HEK293T (cell line): Measurements from ENCODE around the gene PEDS1.

Experiments
- CTCF ChIA-PET: fragments of 350-600 bp; formaldehyde crosslinking; extraction: SDS; loops from one replicate; lab custom pipeline; 2021; ENCODE audit warnings: antibody characterized with exemption, inconsistent platforms; lab: Yijun Ruan, JAX
- POLR2A ChIA-PET: fragments of 350-600 bp; formaldehyde crosslinking; extraction: SDS; loops from one replicate; lab custom pipeline; 2020; ENCODE audit warnings: antibody characterized with exemption, inconsistent platforms; lab: Yijun Ruan, JAX
- DNase-seq: peaks from one replicate; pipeline ENCODE4 v3.0.0; 2012; ENCODE audit warnings: mixed read lengths; ENCODE audit errors: extremely low spot score
- ARNT ChIP-seq: fragments of 450-650 bp; IDR thresholded peaks from 2 replicates; pipeline ENCODE4 v1.6.1; 2017; ENCODE audit warnings: mild to moderate bottlenecking
- BHLHE40 ChIP-seq: fragments of 450-650 bp; IDR thresholded peaks from 2 replicates; pipeline ENCODE4 v1.6.1; 2016; ENCODE audit warnings: mild to moderate bottlenecking, moderate library complexity, borderline replicate concordance
- CTBP1 ChIP-seq: fragments of 450-650 bp; IDR thresholded peaks from 2 replicates; pipeline ENCODE4 v1.6.1; 2016; ENCODE audit warnings: borderline replicate concordance
- ELF4 ChIP-seq: fragments of 450-650 bp; IDR thresholded peaks from 2 replicates; pipeline ENCODE4 v1.6.1; 2017; ENCODE audit warnings: antibody characterized with exemption
- FOXA1 ChIP-seq: fragments of 450-650 bp; IDR thresholded peaks from 2 replicates; pipeline ENCODE4 v1.6.1; 2016; ENCODE audit warnings: mild to moderate bottlenecking
- FOXK2 ChIP-seq: fragments of 450-650 bp; IDR thresholded peaks from 2 replicates; pipeline ENCODE4 v1.6.1; 2016; ENCODE audit warnings: mild to moderate bottlenecking
- FOXM1 ChIP-seq: fragments of 450-650 bp; IDR thresholded peaks from 2 replicates; pipeline ENCODE4 v1.6.1; 2017; ENCODE audit warnings: mild to moderate bottlenecking, borderline replicate concordance
- HDGF ChIP-seq: fragments of 450-650 bp; IDR thresholded peaks from 2 replicates; pipeline ENCODE4 v1.6.1; 2017; ENCODE audit warnings: antibody characterized with exemption, borderline replicate concordance
- L3MBTL2 ChIP-seq: fragments of 450-650 bp; conservative IDR thresholded peaks from 2 replicates; pipeline ENCODE4 v1.6.1; 2016; ENCODE audit warnings: mild to moderate bottlenecking
- LEF1 ChIP-seq: fragments of 450-650 bp; IDR thresholded peaks from 2 replicates; pipeline ENCODE4 v1.6.1; 2017; ENCODE audit warnings: mild to moderate bottlenecking, borderline replicate concordance
- NFRKB ChIP-seq: fragments of 450-650 bp; IDR thresholded peaks from 2 replicates; pipeline ENCODE4 v1.6.1; 2016; ENCODE audit warnings: mild to moderate bottlenecking, moderate library complexity
- SP1 ChIP-seq: fragments of 450-650 bp; IDR thresholded peaks from 2 replicates; pipeline ENCODE4 v1.6.1; 2017
- SUZ12 ChIP-seq: fragments of 450-650 bp; IDR thresholded peaks from 2 replicates; pipeline ENCODE4 v1.6.1; 2016; ENCODE audit warnings: mild to moderate bottlenecking
- TARDBP ChIP-seq: fragments of 450-650 bp; IDR thresholded peaks from 2 replicates; pipeline ENCODE4 v1.6.1; 2016
- ZNF384 ChIP-seq: fragments of 450-650 bp; IDR thresholded peaks from 2 replicates; pipeline ENCODE4 v1.6.1; 2016
- TF ChIP-seq, protein P1 (sequence below): fragments of 450-650 bp; IDR thresholded peaks from 2 replicates; pipeline ENCODE4 v1.6.1; 2016

The PEDS1 gene

DNA sequence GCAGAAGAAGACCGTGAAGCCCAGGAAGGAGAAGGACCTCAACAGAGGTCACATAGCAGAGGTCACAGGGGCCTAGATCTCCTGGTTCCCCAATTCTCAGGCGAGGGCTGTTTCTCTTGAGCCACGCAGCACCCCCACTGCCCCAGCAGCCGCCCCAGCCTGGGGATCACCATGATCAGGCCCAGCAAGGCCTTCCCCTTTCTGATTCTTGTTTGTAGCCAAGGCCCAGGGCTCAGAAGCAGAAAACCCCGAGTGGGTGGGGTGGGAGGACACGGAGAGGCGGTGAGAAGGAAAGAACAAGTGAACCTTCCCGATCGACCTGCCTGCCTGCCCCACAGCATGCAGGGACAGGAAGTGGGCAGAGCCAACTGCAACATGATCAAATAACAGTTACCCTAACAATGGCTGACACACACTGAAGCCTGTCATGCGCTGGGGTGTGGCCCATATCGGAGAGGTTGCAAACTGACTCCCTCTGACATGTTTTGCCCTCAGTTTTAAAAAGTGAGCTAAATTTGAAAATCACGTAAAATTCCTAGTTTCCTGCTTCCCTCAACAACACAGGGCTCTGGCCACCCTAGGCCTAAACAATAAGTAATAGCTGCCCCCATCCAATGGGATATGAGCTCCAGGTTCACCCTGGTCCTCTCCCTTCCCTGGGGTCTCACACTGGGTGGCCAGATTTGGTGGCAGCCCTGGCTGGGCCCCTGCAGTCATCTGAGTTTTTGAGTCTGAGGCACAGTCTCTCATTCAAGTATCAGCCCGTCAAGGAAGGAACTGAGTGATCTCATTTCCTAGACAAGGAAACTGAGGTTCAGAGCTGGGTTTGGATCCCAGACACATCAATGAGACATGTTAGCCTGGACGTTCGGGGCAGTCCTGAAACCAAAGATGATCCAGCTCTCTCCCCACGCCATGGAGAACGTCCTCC, 6.5 kb downstream of the PEDS1 start:
- ChIA-PET CTCF (no interaction called here), POLR2A (interaction anchor here (0.9 kb wide), 1 partner anchor 31 kb away, joined by 3 read pairs; no protein-coding TSS in a partner anchor)
- TF ChIP-seq FOXK2 (no peak), TARDBP (no peak), SP1 (no peak), CTBP1 (no peak), ELF4 (no peak), ZNF384 (no peak), FOXM1 (no peak), LEF1 (no peak), L3MBTL2 (no peak), FOXA1 (no peak), ARNT (no peak), NFRKB (no peak), SUZ12 (no peak), HDGF (no peak), BHLHE40 (no peak)
- TF ChIP-seq, protein P1, sequence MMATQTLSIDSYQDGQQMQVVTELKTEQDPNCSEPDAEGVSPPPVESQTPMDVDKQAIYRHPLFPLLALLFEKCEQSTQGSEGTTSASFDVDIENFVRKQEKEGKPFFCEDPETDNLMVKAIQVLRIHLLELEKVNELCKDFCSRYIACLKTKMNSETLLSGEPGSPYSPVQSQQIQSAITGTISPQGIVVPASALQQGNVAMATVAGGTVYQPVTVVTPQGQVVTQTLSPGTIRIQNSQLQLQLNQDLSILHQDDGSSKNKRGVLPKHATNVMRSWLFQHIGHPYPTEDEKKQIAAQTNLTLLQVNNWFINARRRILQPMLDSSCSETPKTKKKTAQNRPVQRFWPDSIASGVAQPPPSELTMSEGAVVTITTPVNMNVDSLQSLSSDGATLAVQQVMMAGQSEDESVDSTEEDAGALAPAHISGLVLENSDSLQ: no peak
- DNase-seq: no peak

DNA sequence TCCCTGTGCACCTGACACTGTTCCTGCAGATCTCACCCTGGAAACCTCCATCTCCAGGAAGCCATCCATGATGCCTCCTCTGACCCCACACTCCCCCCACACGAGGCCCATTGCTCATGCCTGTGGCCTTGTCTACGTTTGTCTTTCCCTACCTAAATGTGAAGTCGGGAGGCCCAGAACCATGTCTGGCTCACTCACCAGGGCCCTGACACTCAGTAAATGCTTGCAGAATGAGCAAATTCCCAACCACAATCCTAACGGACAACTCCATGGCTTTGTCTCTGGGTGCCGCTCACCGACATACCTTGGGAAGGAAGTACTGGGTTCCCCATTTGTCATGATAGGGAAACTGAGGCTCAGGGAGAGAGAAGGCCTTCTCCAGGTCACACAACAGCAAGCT, 7.3 kb downstream of the PEDS1 start:
- DNase-seq: no peak
- ChIA-PET POLR2A (no interaction called here), CTCF (no interaction called here)
- TF ChIP-seq ELF4 (no peak), FOXK2 (no peak), NFRKB (no peak), LEF1 (no peak), SP1 (no peak), FOXA1 (no peak), TARDBP (no peak), ZNF384 (no peak), BHLHE40 (no peak), FOXM1 (no peak), L3MBTL2 (no peak), CTBP1 (no peak), ARNT (no peak), HDGF (no peak)
- TF ChIP-seq, protein P1: no peak

DNA sequence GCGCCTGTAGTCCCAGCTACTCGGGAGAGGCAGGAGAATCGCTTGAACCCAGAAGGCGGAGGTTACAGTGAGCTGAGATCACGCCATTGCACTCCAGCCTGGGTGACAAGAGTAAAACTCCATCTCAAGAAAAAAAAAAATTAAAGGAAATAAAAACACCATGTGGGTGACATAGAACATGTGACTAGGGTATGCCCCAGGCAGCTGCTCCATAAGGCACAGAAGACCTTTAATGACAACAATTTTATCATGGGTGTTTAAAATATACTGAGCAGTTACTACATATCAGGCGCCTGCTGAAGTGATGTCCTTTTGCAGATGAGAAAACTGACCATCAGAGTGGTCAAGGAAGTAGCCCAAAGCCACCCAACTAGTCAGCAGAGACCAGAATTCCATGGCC, 8.0 kb downstream of the PEDS1 start:
- ChIA-PET POLR2A (interaction anchor here (1.0 kb wide), 1 partner anchor 8 kb away, joined by 4 read pairs; the partner anchor contains the start of gene PEDS1), CTCF (no interaction called here)
- TF ChIP-seq CTBP1 (no peak), SP1 (no peak), ELF4 (no peak), ZNF384 (no peak), TARDBP (no peak), HDGF (no peak), FOXM1 (no peak), LEF1 (no peak), ARNT (no peak), L3MBTL2 (no peak)
- DNase-seq: no peak

DNA sequence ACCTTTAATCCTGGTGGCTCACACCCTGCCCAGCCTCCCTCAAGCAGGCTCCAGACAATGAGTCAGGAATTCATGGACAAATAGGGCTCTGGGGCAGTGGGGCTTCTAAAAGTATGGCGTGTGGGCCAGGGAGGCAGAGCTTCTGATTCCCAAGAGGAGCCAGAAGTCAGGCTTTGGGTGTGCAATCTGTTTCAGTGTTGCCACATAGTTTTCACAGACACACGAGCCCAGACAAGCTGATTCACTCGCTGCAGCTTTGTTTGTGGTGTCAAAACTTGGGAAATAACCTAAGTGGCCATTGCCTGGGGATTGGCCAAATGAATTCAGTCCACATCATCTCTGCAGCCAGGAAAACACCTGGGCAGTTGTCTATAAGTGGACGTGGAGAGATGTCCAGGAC, 9.2 kb downstream of the PEDS1 start:
- CTCF ChIA-PET: no interaction called here
- POLR2A ChIA-PET: interaction anchor here (1.0 to 1.3 kb wide), 2 partner anchors 10 to 29 kb away, joined by 6 read pairs; partner anchors contain the start of gene PEDS1
- DNase-seq: no peak
- TF ChIP-seq SP1: no peak
- no peak for TF ChIP-seq ARNT
- no peak for TF ChIP-seq ELF4
- no peak for TF ChIP-seq LEF1
- no peak for TF ChIP-seq FOXK2
- TF ChIP-seq FOXA1: no peak
- no peak for TF ChIP-seq L3MBTL2
- no peak for TF ChIP-seq BHLHE40

DNA sequence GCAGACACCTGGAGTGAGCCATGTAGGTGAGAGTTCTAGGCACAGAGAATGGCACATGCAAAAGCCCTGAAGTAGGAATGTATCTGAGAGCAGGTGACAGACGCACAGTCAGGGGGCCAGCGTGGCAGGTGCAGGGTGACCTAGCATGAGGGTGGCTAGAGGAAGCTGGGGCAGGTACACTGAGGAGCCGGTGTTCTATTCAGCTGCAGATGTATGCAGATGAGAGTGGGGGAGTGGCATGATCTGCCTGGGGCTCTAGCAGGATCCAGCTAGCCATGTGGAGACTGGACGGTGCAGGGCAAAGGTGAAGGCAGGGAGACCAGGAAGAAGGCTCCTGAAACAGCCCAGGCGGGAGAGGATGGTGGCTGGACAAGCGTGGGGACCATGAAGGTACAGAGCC, 10.7 kb downstream of the PEDS1 start:
- ChIA-PET CTCF (interaction anchor here (0.9 kb wide), 1 partner anchor 11 kb away, joined by 3 read pairs; the partner anchor contains the start of gene PEDS1), POLR2A (interaction anchor here (2.6 kb wide), 1 partner anchor 27 kb away, joined by 9 read pairs; no protein-coding TSS in a partner anchor)
- TF ChIP-seq FOXA1 (no peak), ELF4 (no peak), LEF1 (no peak), BHLHE40 (no peak), FOXK2 (no peak), NFRKB (no peak)
- DNase-seq: no peak

DNA sequence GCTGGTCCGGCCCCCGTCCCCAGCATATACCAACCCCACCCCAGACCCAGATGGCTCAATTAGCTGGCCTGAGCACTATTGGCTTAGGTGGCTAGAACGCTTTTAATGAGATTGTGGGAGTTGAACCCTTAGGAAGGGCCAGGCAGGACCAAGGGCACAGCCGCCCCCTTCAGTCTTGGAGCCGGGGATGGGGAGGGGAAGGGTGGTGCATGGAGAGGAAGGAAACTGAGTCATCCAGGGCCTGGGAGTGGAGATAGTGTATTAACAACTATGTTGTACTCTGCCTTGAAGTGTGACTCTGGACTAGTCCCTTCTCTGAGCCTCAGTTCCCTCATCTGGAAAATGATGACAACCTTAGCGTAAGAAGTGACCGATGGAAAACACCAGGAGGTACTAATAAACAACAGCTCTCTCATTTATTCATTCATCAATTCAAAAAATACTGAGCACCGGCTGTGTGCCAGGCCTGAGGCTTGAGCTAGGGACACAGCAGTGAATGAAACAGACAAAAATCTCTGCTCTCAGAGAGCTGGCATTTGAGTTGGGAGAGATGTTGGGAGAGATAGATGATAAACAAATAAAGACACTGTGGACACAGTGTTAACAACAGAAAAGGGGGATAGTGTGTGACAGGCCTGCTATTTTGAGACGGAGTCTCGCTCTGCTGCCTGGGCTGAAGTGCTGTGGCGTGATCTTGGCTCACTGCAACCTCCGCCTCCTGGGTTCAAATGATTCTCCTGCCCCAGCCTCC, 11.5 kb downstream of the PEDS1 start:
- TF ChIP-seq LEF1 (no peak), FOXM1 (no peak), CTBP1 (no peak), L3MBTL2 (no peak), TARDBP (no peak), ZNF384 (no peak), NFRKB (no peak), FOXA1 (no peak), ARNT (no peak), SP1 (no peak), HDGF (no peak), SUZ12 (no peak), ELF4 (no peak), FOXK2 (no peak), BHLHE40 (no peak)
- TF ChIP-seq, protein P1: no peak
- POLR2A ChIA-PET: interaction anchor here (2.6 kb wide), 1 partner anchor 26 kb away, joined by 9 read pairs; no protein-coding TSS in a partner anchor
- no peak for DNase-seq
- CTCF ChIA-PET: interaction anchor here (0.9 kb wide), 1 partner anchor 12 kb away, joined by 3 read pairs; the partner anchor contains the start of gene PEDS1
